HG03060 (cell line): ENCODE measurements around the gene ARID4B.
"Not testable (repeated sequence)": the region's sequence is repeated elsewhere in the genome, so short reads cannot be mapped to it uniquely, and the experiment has no call there.

Source experiments
- ATAC-seq: cut with Tn5 transposase; IDR thresholded peaks from one replicate; pipeline ENCODE4 v1.9.1; 2021; ENCODE audit warnings: low read depth, moderate number of reproducible peaks; ENCODE audit not compliant: unreplicated experiment

ARID4B gene

DNA sequence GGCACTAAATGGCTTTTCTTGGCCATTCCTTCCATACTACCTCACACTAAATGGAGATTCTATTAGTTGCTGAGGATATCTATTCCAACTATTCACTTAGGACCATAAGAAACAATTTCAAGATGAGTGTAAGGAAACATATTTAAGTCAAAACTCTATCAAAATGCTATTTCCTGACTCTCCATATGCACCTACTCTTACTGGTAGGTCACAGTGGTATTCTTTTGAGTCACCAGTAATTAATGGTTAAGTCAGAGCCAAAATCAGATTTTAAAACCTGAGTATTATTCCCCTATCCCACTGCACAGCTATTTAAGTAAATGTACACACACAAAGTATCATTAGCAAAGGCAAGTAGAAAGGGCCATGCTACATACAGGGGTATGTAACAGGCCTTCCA lies 50.3 kb downstream of the ARID4B start:
- no peak for ATAC-seq

DNA sequence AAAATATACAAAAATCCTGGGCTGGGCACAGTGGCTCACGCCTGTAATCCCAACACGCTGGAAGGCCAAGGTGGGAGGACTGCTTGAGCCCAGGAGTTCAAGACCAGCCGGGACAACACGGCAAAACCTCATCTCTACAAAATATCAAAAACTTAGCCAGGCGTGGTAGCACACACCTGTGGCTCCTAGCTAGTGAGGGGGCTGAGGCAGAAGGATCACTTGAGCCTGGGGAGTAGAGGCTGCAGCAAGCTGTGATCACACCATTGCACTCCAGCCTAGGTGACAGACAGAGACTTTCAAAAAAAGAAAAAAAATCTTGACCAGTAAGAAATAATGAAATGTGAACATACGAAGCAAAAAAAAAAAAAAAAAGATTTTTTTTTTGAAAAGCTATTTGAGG lies 52.1 kb downstream of the ARID4B start:
- no peak for ATAC-seq

DNA sequence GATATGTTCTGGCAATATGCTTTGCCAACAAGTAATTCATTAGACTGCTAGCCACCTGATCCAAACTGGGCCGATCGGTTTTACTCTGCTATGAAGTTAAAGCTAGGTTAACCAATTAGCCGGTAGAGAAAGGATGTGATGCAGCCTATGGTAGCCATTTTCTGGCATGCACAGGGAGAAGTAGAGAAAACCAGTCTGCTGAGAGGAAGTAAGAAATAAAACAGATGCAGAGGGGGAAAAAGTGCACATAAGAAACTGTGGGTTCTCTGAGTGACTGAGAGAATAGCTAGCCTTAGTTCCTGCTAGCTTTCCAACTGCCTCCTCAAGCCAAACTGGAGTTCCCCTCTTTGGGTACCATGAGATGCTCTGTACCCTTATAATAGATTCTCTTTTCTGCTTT lies 52.8 kb downstream of the ARID4B start:
- no peak for ATAC-seq

DNA sequence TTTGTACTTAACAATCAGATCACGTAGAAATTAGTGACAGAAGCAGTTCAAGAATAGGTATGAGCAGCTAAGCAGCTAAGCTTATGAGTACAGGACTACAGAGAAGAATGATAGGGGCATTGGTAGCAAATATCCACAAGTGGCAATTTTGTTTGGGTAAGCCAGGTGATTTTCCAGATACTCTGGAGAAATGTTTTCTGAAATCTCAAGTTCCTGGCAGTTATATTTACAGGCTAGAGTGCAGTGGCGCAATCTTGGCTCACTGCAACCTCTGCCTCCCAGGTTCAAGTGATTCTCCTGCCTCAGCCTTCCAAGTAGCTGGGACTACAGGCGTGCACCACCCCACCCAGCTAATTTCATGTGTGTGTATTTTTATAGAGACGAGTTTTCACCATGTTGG lies 55.1 kb downstream of the ARID4B start:
- no peak for ATAC-seq

DNA sequence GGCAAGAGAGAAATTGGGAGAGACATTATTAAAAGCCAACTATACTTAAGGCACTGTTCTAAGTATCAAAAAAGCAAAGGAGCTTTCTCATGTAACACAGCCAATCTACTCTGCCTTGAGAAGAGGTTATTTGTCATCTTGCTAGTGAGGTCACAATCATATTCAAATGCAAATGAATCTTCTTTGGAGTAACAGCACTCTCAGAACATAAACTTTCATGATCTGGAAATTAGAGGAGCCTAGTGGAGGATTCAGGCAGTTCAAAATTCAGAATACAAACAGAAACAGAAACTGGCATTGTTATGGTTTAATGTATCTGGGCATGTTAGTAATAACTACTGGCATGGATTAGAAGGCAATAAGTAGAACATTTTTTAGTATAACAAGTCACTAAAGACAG lies 57.4 kb downstream of the ARID4B start:
- no peak for ATAC-seq

DNA sequence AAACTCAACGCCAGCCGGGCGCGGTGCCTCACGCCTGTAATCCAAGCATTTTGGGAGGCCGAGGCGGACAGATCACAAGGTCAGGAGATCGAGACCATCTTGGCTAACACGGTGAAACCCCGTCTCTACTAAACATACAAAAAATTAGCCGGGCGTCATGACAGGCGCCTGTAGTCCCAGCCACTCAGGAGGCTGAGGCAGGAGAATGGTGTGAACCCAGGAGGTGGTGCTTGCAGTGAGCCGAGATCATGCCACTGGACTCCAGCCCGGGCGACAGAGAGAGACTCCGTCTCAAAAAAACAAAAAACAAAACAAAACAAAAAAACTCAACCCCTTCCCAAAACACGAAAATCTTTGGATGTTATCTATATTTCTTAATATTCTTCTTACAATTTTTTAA lies 58.0 kb downstream of the ARID4B start:
- ATAC-seq = not testable (repeated sequence)

DNA sequence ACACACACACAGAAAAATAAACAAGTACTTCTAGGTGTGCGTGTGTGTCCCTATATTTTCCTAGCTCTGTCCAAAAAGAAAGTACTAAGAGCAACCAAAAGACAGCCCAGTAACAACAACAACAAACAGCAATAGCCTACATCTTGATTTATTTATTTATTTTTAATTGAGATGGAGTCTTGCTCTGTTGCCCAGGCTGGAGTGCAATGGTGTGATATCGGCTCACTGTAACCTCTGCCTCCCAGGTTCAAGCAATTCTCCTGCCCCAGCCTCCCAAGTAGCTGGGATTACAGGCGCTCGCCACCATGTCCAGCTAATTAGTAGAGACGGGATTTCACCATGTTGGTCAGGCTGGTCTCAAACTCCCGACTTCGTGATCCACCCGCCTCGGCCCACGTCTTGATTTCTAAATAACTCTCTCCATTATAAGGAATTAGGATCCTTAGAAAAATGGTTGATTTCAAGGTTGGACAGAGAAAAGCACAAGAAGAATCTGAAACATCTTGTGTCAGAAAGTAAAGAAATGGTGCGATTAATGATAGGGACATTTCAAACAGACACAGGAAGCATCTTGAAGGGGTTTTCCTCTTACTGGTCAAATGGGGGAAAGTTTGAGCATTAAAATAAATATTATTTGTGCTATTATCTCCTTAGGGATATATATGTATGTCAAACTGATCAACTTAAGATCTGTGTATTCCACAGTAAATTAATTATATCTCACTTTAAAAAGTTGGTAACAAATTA lies 59.4 kb downstream of the ARID4B start:
- no peak for ATAC-seq

DNA sequence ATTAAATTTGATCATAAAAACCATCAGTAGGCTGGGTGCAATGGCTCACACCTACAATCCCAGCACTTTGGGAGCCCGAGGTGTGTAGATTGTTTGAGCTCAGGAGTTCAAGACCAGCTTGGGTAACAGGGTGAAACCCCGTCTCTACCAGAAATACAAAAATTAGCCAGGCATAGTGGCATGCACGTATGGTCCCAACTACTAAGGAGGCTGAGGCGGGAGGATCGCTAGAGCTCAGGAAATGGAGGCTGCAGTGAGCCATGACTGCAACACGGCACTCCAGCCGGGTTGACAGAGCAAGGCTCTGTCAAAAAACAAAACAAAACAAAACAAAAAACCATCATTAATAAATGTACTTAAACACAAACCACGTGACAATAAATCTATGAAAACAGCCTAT lies 61.0 kb downstream of the ARID4B start:
- ATAC-seq = no peak

DNA sequence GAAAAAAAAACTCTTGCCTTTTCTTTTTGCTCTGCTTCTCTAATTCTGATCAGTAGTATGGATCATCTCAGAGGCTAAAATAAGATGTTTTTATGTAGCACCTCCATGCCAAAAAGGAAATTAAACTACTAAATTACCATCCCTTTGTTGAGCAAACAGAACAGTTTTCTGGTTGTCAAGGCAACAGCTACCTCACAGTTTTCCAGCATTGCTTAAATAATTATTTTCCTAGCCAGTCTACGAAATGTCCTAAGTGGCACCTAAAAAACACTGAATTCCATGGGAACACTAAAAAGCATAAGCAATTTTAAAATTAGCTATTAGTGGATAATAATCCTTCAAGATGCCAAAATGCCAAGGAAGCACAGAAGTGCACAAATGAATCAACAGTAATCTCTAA lies 61.7 kb downstream of the ARID4B start:
- no peak for ATAC-seq

DNA sequence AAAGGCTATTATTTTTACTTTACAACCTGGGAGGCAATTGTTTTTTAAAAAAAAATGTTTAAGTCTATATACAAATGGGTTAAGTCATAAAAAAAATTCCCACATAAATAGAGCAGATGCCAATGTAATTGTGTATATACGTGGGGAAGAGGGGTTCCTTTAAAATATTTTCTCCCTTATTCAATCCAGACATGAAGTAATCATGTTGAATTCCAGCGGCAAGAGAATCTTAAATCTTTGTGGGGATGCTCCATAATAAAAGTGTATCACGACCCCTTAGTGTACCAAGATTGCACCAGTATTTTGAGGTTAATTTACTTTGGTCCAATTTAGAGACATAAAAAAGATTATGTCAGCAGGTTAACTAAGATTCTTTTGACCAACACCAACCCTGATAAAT lies 62.1 kb downstream of the ARID4B start:
- ATAC-seq = no peak

DNA sequence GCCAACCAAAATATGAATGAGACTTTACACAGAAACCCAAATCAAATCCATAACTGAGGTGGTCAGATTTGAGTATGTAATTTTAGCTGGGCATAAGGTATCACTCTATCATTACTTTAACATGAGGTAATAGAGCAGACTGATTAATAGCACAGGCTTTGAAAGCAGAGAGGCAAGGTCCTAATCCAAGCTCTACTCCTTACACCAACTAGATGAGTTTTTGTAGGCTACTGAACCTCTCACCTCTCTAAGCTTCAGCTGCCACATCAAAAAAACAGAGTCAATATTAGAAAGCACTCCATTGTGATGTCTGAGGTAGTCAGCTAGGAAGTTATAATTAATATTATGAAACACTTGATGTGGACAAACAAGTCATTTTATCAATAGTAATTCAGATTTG lies 63.7 kb downstream of the ARID4B start:
- no peak for ATAC-seq

DNA sequence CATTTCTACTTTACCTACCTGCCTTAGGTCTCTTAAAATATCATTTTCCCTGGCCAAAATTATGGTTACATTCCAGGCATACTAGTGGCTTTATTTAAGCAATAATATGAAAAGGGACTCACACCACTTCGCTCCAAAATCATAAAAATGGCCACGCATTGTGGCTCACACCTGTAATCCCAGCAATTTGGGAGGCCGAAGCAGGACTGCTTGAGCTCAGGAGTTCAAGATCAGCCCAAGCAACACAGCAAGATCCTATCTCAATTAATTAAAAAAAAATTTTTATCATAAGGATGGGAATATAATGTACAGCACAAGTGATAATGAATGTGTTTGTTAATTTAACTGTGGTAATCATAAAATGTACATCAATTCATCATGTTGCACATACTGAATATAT lies 65.4 kb downstream of the ARID4B start:
- no peak for ATAC-seq

DNA sequence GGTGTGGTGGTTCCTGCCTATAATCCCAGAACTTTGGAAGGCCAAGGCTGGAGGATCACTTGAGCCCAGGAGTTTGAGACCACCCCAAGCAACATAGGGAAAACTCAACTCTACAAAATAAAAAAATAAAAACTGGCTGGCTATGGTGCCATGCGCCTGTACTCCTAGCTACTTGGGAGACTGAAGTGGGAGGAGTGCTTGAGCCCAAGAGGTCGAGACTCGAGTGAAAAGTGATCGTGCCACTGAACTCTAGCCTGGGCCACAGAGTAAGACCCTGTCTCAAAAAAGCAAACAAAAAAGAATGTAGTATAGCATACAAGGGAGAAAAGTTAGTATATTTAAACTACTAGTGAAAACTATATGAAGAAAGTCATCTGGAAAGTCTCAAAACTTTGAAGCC lies 66.7 kb downstream of the ARID4B start:
- ATAC-seq = no peak

DNA sequence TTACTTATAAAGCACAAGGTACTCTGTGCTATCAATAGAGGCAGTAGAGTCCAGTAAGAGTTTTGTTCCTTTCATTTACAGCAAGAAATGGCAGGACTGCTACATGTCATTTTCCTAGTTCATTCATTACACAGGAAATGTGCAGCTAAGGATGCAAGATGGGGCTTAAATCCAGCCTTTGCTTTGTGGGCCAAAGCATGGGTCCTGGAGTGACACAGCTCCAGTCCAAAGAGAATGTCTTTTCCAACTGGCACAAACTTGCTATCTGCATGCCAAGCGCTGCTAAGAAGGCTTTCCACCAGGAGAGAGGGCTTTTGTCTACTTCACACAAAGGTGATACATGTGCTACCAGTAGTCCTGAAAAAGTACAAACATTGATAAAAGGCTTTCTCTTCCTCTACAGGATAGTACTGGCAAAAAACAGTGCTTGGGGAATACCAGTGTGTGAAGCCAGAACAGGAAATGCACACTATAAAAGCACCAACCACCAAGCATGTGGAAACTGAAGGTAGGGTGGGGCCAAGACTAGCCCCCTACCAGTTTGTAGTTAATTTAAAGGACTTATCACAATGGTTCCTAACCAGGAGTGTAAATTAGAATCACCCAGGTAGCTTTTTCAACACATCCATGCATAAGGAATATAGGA lies 68.7 kb downstream of the ARID4B start:
- ATAC-seq = no peak

DNA sequence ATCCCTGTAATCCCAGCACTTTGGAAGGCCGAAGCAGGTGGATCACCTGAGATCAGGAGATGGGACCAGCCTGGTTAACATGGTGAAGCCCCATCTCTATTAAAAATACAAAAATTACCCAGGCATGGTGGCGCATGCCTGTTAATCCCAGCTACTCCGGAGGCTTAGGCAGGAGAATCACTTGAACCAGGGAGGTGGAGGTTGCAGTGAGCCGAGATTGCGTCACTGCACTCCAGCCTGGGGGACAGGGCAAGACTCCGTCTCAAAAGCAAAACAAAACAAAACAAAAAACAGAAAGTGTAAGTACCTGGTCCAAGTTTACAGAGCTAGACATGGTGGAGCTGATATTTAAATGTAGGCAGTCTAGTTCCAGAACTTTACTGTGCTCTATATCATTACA lies 69.9 kb downstream of the ARID4B start:
- not testable (repeated sequence) for ATAC-seq

DNA sequence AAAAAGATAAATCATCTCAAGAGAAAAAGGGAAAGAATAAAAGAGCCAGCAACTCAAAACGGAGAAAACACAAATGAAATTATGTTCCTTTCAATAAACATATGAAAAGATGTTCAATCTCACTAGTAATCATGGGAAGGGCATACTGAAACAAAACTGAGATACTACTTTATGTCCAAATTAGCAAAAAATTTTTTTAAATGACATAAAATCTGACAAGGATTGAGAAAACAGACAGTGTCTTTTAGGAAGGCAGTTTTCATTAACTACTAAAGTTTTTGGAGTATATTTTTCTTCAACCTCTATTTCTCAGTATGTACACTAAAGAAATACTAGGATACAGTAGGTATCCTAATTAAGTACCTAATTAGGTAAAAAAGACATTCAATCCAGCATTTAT lies 73.3 kb downstream of the ARID4B start:
- no peak for ATAC-seq

DNA sequence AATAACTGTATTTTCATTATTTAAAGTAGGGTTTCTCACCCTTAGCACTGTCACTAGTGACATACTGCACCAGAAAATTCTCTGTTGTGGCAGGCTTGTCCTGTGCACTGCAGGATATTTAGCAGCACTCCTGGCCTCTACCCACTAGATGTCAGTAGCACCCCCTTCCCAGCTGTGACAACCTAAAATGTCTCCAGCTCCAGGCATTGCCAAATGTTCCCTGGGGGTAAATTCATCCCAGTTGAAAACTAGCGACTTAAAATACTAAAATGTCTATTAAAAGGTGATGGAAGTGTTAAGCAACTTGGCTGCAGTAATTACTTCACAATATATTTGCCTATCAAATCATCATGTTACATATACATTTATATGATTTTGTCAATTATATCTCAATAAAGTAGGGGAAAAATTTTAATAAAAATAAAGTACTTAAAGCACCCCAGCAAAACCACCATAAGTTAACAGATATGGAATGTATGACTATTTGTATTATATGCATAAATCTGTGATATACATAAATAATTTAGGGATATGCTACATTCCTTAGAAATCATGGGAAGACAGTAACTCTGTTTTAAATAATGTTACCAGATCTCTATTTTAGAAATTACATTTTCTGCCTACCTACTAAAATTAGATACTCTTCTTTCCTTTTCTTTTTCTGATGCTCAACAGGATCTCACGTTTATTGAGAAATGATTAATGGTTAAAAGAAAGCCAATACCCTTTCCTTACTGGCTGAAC lies 74.6 kb downstream of the ARID4B start:
- no peak for ATAC-seq

DNA sequence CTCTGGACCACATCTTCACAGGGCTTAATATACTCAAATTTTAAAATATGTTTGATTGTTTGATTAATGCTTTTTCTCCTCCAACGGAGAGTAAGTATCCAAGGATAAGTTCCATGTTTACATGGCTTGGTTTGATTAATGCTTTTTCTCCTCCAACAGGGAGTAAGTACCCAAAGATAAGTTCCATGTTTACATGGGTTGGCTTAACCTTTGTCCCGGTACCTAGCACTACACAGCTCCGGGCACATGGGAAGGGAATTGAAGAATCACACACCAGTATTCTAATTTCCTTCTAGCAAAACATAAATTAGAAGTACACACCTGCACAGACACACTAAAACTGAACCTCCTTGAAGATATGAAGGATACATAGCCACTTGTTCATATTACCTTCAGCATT lies 77.5 kb downstream of the ARID4B start:
- ATAC-seq = no peak

DNA sequence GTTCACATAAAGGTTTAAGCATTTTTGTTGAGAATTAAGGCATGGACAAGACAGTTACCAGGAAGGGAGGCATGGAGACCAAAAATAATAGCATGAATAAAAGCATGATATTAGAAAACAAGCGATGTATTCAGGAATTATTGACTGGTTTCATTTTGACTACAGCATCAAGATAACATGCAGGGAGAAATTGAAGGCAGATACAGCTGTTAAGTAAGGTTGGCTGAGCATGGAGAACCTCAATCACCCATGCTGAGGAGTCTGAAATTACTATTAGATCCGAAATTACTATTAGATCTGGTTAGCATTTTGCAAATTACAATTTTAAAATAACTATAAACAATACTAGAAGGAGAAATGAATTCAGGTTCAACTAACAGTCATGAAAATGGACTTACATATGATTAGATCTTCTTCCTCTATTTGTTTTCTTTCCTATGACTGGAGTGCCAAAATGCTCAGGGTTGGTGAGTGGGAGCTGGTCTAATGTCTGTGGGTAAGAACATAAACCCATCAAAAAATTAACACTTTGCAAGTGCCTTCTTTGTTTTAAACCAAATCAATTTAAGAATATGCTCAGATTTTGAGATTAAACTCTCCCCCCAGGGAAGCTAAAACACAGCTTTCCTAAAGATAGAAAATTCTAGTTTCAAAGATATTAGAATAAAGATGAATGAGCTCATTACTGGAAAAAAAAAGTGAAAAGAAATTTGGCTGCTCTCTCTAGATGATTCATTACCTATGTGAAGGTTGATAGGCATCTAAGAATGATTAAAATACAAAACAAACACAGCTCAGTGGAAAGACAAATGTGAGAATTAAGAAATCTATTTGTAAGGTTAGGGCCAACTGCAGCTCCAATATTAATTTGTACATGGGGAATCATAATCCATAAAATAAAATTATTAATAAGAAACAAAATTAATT lies 81.7 kb downstream of the ARID4B start:
- no peak for ATAC-seq

DNA sequence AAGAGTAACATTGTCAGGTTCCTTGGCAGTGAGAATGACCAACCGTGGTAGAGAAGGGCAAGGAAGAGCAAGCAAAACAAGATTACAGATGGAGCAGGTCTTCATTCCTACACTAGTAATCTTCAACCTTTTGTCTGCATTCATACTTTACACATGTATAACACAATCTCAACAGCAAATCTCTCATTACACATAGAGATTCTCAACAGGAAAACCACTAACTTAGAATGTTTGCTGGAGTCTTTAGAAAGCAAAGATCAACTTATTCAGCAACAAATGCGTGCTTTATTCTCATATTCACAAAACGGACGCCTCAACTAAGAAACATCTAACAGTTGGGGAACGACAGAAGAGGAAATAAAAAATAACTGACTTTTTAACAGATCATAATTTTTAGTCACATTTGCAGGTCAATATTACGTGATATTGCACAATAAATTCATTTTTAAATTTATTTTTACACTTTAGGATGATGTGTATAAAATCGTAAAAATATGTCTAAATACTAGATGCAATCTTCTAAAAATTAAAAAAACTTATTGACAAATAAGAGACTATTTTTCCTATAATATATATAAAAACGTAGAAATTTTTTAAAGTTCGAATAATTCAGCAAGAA lies 82.9 kb downstream of the ARID4B start:
- no peak for ATAC-seq
